ENCODE measurements around the gene HGS.
"Not testable (repeated sequence)": the region's sequence is repeated elsewhere in the genome, so short reads cannot be mapped to it uniquely, and the experiment has no call there.

HGS gene

DNA sequence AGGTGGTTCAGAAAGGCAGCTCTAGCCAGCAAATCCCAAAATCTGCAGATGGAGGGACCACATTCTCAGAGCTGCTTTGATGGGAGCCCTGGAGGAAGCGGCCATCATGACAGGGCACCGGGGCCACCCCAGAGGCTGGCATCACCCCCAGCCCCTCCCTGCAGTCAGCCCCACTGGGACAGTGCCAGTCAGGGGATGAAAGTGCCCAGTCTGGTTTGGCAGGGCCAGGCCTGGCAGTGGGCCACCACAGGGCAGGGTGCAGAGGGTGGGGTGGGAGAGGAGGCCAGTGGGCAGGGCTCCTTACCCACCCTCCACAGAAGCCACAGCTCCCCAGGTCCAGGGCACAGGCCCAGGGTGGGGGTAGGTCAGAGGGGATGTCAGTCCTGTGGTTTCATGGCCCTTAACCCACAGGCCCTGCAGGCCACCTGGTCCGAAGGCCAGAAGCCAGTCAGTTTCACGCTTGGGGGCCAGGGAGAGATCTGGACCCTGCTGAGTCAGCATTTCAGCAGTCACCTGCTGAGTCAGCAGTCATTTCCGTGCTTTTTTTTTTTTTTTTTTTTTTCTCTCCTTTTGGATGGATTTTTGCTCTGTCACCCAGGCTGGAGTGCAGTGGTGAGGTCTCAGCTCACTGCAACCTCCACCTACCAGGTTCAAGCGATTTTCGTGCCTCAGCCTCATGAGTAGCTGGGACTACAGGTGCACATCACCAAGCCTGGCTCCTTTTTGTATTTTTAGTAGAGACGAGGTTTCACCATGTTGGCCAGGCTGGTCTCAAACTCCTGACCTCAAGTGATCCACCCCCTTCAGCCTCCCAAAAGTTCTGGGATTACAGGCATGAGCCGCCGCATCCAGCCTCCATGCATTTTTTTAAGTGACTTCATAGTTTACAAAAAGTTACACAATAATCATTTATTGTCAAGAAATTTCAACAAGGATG is 38.6 kb downstream of the HGS start:
- DNase-seq: no peak

DNA sequence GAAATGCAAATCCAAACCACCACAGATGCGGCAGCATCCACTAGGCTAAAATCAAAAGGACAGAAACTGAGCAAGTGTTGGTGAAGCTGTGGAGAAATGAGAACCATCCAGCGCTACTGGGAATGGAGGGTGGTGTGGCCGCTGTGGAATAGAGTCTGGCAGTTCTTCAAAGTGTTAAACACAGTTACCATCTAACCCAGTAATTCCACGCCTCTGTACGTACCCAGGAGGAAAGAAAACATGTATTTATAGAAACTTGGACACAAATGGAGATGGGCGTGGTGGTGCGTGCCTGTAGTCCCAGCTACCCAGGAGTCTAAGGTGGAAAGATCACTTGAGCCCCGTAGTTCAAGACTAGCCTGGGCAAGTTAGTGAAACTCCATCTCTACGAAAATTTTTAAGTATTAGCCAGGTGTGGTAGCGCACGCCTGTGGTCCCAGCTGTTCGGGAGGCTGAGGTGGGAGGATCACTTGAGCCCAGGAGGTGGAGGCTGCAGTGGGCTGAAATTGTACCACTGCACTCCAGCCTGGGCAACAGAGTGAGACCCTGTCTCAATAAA is 39.9 kb downstream of the HGS start:
- DNase-seq: no peak

DNA sequence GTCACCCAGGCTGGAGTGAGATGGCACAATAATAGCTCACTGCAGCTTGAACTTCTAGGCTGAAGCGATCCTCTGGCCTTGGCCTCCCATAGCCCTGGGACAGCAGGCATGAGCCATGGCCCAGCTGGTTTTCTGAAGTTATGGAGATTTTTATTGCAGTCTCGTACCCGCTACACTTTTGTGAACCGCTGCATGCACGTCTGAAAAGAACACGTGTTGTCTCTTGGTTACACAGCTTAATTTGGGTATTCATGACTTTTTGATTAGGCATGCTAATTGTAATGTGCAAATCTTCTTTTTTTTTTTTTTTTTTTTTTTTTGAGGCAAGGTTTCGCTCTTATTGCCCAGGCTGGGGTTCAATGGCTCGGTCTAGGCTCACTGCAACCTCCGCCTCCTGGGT is 41.6 kb downstream of the HGS start:
- DNase-seq: no peak

DNA sequence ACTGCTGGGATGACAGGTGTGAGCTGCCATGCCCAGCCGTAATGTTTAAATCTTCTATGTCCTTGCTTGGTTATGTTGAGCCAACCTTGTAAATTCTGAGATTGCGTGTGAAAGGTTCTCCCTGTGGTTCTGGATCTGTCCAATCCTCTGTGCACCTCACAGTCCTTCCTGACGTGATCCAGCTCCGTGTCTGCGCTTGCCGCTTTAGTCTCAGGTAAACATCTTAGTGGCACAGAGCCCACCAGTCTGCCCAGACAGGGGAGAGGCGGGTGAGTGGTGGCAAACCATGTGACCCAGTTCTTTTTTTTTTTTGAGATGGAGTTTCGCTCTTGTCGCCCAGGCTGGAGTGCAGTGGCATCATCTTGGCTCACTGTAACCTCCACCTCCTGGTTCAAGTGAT is 42.2 kb downstream of the HGS start:
- no peak for DNase-seq

DNA sequence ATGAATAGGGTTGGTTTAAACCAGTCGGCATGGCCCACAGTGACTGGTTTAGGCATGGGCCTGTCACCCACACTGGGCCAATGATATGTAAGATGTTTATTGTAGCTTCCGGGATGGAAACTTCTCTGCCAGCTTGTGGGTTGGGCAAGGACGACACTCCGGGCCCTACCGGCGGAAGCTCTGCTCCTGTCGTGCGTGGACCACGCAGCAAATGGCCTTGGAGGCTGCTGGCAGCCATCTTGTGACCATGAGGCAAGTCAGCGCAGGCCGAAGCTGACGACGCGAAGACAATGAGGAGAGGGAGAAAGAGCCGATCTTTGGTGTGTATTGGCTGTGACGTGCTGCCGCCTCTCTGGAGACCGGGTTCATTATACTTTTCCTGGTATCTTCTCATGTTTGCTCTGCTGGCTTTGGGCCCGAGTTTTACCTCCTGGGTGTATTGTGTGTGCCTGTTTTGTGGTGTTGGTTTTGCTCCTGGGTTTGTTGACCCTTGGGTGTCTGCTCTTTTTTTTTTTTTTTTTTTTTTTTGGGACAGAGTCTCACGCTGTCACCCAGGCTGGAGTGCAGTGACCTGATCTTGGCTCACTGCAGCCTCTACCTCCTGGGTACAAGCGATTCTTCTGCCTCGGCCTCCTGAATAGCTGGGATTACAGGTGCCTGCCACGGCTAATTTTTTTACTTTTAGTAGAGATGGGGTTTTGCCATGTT is 43.7 kb downstream of the HGS start:
- DNase-seq: no peak

DNA sequence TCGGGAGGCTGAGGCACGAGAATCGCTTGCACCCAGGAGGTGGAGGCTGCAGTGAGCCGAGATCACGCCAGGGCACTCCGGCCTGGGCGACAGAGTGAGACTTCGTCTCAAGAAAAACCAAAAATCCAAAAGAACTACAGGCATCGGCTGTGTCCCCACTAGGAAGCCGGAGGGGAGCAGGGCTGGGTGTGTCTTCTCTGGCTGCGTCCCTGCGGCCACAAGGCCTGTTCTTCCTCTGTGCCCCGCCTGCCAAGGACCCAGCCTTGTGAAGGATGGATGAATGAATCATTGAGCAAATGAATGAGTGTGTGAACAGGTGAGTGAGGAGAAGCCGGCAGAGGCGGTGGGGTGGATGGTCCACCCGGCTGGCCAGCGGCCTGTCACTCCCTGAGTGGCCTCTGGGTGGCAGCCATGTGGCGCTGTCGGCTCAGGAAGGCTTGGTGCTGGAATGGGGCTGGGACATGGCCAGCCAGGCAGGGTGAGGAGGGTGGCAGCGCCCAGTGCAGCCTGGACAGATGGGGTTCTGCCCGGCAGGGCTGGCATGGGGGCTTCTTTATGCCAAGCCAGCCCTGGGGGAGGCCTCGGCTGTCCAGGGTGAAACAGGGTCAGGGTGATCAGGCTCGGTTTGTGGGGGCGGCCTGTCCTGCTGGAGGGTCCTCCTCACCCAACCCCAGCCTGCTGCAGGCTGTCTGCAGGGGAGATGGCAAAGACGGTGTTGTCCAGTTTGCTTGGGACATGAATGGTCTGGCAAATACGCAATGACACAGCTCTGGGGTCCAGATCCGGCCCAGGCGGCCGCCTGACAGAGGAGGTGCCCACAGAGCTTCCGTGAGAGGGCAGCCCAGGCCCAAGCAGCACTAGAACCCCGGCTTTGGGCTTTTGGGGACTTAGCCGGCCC is 49.9 kb downstream of the HGS start:
- peak; percentile 65 to 69 for DNase-seq

DNA sequence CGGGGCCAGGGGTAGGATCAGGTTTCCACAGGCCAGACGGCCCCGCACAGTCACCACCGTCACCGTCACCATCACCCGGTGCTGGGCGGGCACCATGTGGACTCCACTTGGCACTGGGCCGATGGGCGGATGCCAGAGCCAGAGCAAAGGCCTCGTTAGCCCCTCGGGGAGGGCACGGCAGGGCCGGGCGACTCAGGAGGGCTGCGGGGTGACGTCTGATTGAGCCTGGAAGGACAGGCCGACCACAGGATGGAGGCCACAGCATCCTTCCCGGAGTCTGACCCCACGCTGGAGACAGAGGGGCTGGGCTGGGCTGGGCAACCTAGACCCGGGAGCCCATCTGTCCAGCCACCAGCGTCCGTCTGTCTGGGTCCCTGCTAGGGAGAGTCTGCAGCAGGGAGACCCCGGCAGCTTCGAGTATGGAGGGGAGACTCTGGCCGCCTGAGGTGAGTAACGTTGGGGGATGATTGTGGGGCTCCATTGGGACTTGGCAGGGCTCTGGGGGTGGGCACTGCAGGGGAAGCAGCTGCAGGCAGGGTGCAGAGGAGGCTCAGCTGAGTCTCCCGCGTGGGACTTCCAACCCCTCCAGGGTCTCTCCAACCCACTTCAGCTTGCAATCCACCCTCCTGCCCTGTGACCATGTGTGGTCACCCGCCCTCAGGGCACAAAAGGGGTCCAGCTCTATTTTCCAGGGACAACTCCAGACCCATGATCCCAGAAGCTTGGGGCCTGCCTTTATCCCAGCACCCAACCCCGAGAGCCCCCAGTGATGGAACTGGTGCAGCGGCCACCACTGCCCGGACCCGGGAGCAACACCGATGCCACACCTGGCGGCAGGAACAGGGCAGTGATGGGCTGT is 50.8 kb downstream of the HGS start:
- no peak for DNase-seq

DNA sequence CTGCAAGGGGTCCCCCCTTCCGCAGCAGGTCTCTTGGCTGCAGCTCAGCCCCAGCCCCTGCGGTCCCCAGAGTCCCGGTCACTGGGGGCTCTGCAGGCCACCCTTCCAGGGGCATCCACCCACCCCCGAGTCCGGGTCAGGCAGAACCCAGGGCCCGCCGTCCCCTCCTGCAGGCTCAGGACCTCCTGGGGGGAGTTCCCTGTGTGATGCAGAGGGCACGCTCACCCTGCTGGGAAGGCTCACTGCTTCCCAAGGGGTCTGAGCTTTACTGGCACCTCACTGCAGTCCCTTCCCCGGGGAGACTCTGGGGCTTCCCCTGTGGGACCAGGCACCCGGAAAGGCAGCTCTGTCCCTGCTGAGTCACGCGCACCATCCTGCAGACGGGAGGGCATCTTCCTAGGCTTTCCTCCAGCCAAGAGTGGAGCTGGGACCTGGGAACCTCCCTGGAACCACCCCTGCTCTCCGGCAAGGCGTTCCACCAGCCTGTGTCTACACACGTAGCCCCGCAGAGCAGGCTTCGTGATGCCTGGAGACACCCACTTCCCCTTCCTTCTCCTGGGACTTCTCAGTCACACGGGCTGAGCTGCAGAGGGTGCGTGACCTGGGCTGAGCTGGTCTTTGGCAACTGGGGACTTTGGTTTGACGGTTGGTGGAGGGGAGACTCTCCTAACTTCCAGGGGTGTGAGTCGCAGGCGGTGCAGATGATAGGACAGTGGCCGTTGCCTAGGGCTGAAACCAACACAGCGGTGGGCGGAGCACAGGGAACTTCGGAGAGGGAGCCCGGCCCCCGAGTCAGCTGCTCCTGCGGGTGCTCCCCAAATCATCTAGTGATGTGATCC is 51.7 kb downstream of the HGS start:
- peak in 1 of 2 donors; percentile 64 for DNase-seq

DNA sequence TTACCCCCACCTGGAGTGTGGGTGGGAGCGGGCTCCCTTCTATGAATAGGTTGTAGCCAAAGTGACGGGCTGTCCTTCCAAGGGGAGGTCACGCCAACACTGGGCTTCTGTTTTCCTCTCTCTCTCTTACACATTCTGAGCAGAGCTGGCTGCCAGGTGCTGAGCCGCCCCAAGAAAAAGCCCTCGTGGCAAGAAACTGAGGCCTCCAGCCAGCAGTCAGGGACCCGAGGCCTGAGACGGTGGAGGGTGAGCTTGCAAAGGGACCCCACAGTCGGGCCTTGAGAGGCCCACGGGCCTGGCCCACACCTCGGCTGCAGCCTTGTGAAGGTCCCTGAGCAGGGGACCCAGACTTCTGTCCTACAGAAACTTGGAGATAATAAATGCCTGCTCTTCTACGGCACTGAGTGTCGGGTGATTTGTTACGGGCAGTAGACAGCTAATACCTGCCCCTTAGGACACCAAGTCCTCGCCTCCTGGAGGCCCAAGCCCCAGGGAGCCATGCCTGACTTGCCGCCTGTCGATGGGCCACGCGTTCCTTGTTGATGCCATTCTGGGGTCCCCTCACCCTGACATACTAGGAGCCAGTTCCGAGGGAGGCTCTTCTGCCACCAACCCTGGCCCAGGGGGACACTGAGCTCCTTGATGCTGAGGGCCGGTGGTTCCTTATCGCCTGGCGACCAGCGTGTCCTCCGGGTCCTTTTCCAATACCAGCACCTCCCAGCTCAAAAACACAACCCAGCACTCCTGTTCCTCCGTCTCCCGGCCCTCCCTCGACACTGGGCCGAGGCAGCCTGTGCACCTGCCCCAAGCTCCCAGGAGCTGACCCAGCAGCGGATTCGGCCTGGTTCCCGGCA is 54.4 kb downstream of the HGS start:
- DNase-seq: no peak

DNA sequence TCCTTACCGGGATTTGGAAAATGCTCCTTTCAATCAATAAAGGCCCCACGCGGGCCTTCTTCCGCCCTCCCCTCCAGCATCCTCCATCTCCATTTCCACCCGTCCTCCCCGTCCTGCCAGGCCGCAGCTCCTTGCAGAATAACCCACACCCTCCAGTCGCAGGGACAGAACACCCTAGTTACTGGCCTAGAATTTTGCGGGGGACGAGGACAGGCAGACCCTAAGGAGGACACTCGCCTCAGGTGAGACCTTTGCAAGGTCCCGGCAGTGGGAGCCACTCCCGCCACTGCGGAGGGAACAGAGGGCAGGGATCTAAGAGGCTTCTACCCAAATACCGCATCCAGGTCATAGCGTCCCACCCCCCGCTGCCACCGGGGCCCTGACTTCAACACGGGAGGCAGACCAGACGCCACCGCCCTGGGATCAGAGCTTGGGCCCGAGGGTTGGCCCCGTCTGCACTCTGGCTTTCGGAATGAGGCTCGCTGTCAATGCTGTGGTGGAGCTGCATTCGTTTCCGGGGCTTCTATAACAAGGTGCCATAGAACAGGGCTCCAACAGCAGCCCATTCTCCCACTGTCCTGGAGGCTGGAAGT is 55.1 kb downstream of the HGS start:
- DNase-seq: no peak

DNA sequence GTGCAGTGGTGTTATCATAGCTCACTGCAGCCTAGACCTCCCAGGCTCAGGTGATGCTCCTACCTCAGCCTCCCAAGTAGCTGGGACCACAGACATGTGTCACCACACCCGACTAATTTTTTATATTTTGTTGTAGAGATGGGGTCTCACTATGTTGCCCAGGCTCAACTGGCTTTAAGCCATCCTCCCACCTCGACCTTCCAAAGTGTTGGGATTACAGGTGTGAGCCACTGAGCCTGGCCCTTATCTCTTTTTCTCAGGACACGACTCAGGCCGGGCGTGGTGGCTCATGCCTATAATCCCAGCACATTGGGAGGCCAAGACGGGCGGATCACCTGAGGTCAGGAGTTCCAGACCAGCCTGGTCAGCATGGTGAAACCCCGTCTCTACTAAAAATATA is 55.8 kb downstream of the HGS start:
- DNase-seq: not testable (repeated sequence)

DNA sequence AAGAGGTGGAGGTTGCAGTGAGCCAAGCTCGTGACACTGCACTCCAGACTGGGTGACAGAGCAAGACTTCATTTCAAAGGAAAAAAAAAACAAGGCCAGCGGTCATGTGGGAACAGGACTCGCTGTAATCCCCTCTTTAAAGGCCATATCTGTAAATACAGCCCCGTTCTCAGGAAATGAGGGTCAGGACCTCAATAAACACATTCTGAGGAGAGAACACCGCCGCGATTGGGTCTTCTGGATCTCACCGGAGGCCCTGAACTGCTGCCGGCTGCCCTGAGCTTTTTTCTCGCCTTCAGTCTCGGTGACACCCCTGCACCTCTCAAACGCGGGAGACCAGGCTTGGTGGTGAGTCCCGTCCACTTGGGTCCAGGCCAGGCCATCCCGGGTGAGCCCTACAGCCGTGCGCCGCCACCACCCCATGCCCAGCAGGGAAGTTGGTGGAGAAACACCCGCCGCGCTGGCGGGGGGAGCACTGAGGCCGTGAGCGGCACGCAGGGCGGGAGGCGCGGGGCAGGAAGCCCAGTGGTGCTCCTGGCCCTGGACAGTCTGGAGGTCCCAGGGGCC is 56.7 kb downstream of the HGS start:
- DNase-seq: no peak

DNA sequence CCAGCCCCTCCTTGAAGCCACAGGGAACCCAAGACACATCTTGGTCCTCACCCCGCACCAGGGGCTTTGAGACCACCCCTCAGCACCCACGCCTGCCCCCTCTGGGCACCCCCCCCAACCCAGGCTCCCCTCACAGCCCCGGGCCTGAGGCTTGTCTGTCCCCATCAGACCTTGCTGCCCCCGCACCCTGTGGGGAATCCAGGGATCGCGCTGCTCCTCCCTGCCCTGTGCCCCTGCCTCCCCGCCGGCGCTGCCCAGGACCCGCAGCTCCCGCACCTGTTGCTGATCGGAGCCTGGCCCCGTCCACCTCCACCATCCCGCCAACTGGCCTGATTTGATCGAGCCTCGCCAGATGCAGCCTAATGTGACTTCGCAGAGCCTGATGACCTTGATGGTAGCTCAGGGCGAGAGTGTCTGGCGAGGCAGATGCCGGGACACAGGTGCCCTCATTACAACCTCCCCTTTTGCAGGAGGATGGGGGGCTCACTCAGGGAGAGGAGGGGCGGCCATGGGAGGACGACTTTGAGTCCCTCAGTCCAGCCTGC is 57.3 kb downstream of the HGS start:
- DNase-seq: no peak

DNA sequence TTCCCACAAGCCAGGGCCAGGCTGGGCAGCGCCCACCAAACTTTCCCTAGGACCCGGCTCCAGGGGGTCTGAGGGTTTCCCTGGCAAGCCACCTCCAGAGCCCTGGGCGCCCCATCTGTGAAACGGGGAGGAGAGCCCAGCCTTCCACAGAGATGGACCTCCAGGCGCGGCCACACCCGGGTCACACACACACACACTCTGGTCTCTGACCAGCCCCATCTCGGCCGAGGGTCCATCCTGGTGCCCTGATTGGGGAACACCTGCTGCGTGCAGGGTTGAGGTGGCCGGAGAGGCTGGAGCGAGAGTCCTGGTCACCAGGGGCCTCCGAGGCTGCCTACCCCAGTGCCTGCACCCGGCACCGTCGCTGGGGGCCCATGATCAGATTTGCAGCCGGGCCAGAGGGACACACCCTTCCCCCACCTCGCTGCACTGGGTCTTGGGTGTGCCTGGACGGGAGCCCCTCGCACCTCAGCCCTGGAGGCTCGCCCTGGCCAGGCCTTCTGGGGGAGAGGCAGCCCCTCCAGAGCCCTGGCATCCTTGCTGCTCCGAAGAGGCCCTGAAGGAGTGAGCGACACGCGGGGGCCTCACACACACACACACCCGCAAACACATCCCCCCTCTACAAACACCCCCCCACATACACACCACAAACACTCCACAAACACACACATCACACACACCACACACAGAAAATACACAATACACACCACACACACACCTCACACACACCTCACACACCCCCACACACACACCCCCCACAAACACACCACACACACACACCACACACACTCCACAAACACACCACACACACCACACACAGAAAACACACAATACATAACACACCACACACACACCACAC is 58.0 kb downstream of the HGS start:
- no peak for DNase-seq
